ENCODE data around the gene DARS2.
A peak's percentile ranks its signal among the peaks of the same experiment; 100 is the strongest.

DNA sequence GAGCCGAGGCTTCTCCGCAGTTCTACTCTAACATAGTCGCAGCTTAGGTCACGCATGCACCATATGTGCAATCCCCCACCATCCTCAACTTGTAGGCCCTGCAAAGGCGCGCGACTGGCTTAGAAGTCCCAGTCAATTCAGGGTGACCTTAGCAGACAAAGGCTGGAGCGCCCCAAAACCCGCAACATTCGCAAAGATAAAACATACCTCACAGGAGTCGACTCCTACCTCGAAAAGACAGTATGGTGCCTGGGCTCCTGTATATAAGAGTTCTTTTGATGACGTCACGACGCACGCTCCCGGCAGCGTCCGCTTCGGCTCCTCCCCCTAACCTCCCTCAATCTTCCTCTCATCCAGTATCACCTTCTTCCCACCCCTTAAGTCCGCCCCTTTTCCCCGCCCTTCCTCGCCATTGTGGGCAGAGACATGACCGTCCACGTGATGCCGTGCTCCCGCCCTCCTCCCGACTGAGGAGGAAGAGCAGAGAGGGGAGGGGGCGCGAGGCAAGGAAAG is 43.3 kb downstream of the DARS2 start, which contains the start of gene GAS5:
- TF ChIP-seq, protein P1, sequence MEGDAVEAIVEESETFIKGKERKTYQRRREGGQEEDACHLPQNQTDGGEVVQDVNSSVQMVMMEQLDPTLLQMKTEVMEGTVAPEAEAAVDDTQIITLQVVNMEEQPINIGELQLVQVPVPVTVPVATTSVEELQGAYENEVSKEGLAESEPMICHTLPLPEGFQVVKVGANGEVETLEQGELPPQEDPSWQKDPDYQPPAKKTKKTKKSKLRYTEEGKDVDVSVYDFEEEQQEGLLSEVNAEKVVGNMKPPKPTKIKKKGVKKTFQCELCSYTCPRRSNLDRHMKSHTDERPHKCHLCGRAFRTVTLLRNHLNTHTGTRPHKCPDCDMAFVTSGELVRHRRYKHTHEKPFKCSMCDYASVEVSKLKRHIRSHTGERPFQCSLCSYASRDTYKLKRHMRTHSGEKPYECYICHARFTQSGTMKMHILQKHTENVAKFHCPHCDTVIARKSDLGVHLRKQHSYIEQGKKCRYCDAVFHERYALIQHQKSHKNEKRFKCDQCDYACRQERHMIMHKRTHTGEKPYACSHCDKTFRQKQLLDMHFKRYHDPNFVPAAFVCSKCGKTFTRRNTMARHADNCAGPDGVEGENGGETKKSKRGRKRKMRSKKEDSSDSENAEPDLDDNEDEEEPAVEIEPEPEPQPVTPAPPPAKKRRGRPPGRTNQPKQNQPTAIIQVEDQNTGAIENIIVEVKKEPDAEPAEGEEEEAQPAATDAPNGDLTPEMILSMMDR (IDR thresholded peaks at IDR 0.05) = no peak
- TF ChIP-seq POLR2AphosphoS5 (IDR thresholded peaks at IDR 0.05) = peak; percentile 91 to 97 (median 97)
- TF ChIP-seq POLR2A (IDR thresholded peaks at IDR 0.05) = peak; percentile 91 to 98
